Suprapubic skin (tissue), 4 donors: ENCODE results near the gene OTUD6A.

ENCODE experiments used
- POLR2A ChIP-seq, 2 donors: fragments of 450-650 bp; IDR thresholded peaks; one replicate each; pipeline ENCODE4 v1.6.1; 2017; ENCODE audit warnings: antibody characterized with exemption in 2 of 2, mild to moderate bottlenecking in 2 of 2, moderate library complexity in 2 of 2
- POLR2AphosphoS5 ChIP-seq, 3 donors: sonication (generic); formaldehyde crosslinking; IDR thresholded peaks; one replicate each; pipeline ENCODE4 v1.6.1; 2017; ENCODE audit warnings: antibody characterized with exemption in 3 of 3
- TF ChIP-seq, protein P1 (sequence below), 2 donors: fragments of 200-600 bp in 1 of 2; fragments of 450-650 bp in 1 of 2; sonication (generic) in 1 of 2; IDR thresholded peaks; one replicate each; pipeline ENCODE4 v1.5.1; 2016 to 2019; ENCODE audit warnings: antibody characterized with exemption in 2 of 2, mild to moderate bottlenecking in 1 of 2, moderate library complexity in 1 of 2

DNA sequence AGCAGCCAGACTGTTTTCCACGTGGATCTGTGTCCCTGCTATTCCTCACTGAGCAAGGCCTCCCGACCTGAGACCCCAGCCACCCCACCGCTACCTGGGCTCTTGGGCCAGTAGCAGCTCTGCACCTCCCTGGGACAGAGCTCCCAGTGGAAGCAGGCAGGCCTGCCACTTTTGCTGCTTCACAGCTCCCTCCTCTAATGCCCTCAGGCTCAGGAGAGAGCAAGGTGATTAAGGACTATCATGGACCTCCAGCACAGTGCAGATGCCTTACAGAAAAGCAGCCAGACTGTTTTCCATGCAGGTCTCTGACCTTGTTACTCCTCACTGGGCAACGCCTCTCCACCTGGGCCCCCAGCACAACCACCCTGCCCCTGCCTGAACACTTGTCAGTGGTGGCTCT lies 49.5 kb upstream of the OTUD6A start:
- TF ChIP-seq POLR2AphosphoS5 (IDR thresholded peaks at IDR 0.05): no peak
- TF ChIP-seq, protein P1, sequence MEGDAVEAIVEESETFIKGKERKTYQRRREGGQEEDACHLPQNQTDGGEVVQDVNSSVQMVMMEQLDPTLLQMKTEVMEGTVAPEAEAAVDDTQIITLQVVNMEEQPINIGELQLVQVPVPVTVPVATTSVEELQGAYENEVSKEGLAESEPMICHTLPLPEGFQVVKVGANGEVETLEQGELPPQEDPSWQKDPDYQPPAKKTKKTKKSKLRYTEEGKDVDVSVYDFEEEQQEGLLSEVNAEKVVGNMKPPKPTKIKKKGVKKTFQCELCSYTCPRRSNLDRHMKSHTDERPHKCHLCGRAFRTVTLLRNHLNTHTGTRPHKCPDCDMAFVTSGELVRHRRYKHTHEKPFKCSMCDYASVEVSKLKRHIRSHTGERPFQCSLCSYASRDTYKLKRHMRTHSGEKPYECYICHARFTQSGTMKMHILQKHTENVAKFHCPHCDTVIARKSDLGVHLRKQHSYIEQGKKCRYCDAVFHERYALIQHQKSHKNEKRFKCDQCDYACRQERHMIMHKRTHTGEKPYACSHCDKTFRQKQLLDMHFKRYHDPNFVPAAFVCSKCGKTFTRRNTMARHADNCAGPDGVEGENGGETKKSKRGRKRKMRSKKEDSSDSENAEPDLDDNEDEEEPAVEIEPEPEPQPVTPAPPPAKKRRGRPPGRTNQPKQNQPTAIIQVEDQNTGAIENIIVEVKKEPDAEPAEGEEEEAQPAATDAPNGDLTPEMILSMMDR (IDR thresholded peaks at IDR 0.05): no peak
- TF ChIP-seq POLR2A (IDR thresholded peaks at IDR 0.05): no peak
